ENCODE results near the gene TRAPPC12.

- no peak for TF ChIP-seq SUZ12 (IDR thresholded peaks at IDR 0.05; ENCODE audit: extremely low read depth, insufficient read depth, insufficient read length)
- no peak for TF ChIP-seq ZNF274 (IDR thresholded peaks at IDR 0.05; ENCODE audit: low read depth, low read length)
These were observed 93.5 kb downstream of the TRAPPC12 start for GRCh38 chr2:3472966-3473365.
